ENCODE data around the gene FGD3.

Gene FGD3

DNA sequence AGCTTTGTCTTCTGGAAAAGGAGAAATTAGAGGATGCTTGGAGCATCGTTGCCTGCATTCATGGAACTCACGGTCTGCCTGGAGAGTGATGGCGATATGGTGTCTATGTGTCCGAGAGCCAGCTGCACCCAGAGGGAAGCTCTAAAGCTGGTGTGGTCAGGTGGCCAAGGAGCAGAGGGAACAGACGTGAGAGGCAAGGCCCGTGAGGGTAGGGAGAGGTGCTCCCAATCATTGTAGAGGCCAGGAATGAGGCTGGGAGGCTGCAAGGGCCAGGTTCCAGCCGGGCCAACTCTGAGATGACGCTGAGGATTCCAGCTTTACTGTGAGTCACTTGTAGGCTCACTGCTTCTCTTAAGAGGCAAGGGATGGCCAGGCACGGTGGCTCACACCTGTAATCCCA, 7.6 kb downstream of the FGD3 start:
- H3K36me3 ChIP-seq (ENCODE audit: control insufficient read depth in 2 of 2, insufficient read depth in 2 of 2, low read length in 2 of 2), result no peaks in the 10 kb centered on the region
- peaks cover 3 to 17% of the 10 kb centered on the region in 2 donors for H3K4me1 ChIP-seq (ENCODE audit: control insufficient read depth in 2 of 2, insufficient read depth in 2 of 2, low read length in 2 of 2)
- no peak overlapping the region for H3K9ac ChIP-seq (ENCODE audit: low read depth in 1 of 2, low read length in 2 of 2)
- peaks cover 0 to 2% of the 10 kb centered on the region in 2 donors for H3K27me3 ChIP-seq (ENCODE audit: control insufficient read depth in 2 of 2, insufficient read depth in 2 of 2, low read length in 2 of 2)
- H3K9me3 ChIP-seq (ENCODE audit: control insufficient read depth in 2 of 2, low read length in 2 of 2), result no peaks in the 10 kb centered on the region
- no peak overlapping the region for H3K4me3 ChIP-seq (ENCODE audit: low read length in 2 of 2)
- H3K27ac ChIP-seq (ENCODE audit: low read depth in 2 of 2, low read length in 2 of 2), result no peak overlapping the region

DNA sequence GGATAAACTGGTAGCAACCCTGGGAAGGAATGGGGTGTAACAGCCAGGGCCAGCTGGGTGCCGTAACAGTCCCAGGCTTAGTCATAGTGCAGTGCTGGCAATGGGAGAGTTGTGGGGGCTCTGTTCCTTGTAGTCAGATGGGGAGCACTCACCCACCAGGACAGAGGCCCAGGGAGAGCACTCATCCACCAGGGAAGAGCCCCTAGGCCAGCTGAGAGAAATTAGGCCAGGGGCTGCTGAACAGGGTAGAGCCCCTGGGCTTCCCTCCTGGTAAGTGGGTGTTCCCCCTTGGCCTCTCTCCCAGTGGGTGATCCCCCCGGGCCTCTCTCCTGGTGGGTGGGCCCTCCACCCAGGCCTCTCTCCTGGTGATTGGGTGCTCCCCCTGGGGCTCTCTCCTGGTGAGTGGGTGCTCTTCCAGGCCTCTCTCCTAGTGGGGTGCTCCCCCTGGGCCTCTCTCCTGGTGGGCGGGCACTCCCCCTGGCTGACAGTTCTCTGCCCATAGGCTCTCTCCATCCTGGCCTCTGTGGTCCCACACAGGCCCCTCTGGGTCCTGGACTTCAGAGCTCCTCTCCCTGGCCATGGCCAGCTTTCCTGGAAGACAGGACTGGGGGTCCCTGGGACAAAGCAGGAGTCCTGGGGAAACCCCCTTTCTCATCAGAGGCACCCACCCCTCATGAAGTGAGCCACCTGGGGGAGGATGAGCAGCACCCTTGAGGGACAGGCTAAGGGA, 13.4 kb downstream of the FGD3 start:
- no peak overlapping the region for H3K4me3 ChIP-seq (ENCODE audit: low read length in 2 of 2)
- no peak overlapping the region for H3K9ac ChIP-seq (ENCODE audit: low read depth in 1 of 2, low read length in 2 of 2)
- H3K4me1 ChIP-seq (ENCODE audit: control insufficient read depth in 2 of 2, insufficient read depth in 2 of 2, low read length in 2 of 2), result peaks cover 0 to 2% of the 10 kb centered on the region in 2 donors
- H3K27me3 ChIP-seq (ENCODE audit: control insufficient read depth in 2 of 2, insufficient read depth in 2 of 2, low read length in 2 of 2), result no peaks in the 10 kb centered on the region
- peaks cover 0 to 3% of the 10 kb centered on the region in 2 donors for H3K9me3 ChIP-seq (ENCODE audit: control insufficient read depth in 2 of 2, low read length in 2 of 2)
- no peaks in the 10 kb centered on the region for H3K36me3 ChIP-seq (ENCODE audit: control insufficient read depth in 2 of 2, insufficient read depth in 2 of 2, low read length in 2 of 2)
- no peak overlapping the region for H3K27ac ChIP-seq (ENCODE audit: low read depth in 2 of 2, low read length in 2 of 2)

DNA sequence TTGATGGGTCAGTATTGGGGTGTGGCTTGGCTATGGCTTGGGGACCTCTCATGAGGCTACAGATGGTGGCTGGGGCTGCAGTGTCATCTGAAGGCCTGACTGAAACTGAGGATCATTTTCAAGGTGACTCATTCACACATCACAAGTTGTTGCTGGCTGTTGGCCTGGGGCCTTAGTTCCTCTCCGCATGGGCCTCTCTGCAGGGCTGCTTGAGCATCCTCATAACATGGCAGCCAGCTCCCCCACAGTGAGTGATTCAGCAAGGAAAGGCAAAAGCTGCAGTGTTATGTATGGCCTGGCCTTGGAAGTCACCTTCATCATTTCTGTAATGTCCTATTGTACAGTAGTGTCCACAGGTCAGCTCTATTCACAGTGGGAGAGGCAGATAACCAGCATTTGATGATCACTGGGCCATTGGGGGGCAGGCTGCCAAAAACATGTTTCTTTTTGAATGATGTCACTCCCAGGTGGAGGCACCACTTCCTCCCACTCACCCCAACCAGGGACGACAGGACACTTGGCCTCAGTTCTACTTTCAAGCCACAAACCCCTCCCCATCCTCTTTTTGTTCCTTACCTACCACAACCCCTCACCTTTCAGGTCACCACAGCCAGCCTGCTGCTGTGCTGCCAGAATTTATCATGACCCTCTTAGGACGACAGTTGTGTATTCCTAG, 14.4 kb downstream of the FGD3 start:
- H3K4me3 ChIP-seq (ENCODE audit: low read length in 2 of 2), result no peak overlapping the region
- H3K27me3 ChIP-seq (ENCODE audit: control insufficient read depth in 2 of 2, insufficient read depth in 2 of 2, low read length in 2 of 2), result no peaks in the 10 kb centered on the region
- no peaks in the 10 kb centered on the region for H3K36me3 ChIP-seq (ENCODE audit: control insufficient read depth in 2 of 2, insufficient read depth in 2 of 2, low read length in 2 of 2)
- peaks cover 0 to 3% of the 10 kb centered on the region in 2 donors for H3K9me3 ChIP-seq (ENCODE audit: control insufficient read depth in 2 of 2, low read length in 2 of 2)
- no peak overlapping the region for H3K9ac ChIP-seq (ENCODE audit: low read depth in 1 of 2, low read length in 2 of 2)
- H3K27ac ChIP-seq (ENCODE audit: low read depth in 2 of 2, low read length in 2 of 2), result peak overlapping the region; percentile 14 to 58
- H3K4me1 ChIP-seq (ENCODE audit: control insufficient read depth in 2 of 2, insufficient read depth in 2 of 2, low read length in 2 of 2), result peaks cover 0 to 2% of the 10 kb centered on the region in 2 donors

DNA sequence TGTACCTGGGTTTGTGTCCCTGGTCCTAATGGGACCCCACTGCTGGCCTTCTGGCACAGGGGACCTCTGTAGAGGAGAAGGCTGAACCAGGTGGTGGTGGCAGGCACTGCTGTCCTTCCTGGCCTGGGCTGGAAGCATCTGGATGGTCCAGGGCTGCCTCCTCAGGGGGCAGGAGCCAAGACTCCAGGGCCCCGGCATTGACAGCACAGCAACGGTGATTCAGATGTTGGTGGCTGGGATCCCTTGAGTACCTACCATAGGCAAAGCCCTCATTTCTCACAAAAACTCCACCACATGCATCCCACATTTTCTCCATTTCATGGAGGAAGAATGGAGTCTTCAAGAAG, 15.0 kb downstream of the FGD3 start:
- Histone ChIP-seq H3K4me1 (ENCODE audit: control insufficient read depth in 2 of 2, insufficient read depth in 2 of 2, low read length in 2 of 2) (peaks cover 0 to 2% of the 10 kb centered on the region in 2 donors), H3K9me3 (ENCODE audit: control insufficient read depth in 2 of 2, low read length in 2 of 2) (peaks cover 0 to 3% of the 10 kb centered on the region in 2 donors), H3K27me3 (ENCODE audit: control insufficient read depth in 2 of 2, insufficient read depth in 2 of 2, low read length in 2 of 2) (no peaks in the 10 kb centered on the region), H3K36me3 (ENCODE audit: control insufficient read depth in 2 of 2, insufficient read depth in 2 of 2, low read length in 2 of 2) (no peaks in the 10 kb centered on the region), H3K27ac (ENCODE audit: low read depth in 2 of 2, low read length in 2 of 2) (peak overlapping the region; percentile 14 to 58), H3K9ac (ENCODE audit: low read depth in 1 of 2, low read length in 2 of 2) (no peak overlapping the region), H3K4me3 (ENCODE audit: low read length in 2 of 2) (no peak overlapping the region)

DNA sequence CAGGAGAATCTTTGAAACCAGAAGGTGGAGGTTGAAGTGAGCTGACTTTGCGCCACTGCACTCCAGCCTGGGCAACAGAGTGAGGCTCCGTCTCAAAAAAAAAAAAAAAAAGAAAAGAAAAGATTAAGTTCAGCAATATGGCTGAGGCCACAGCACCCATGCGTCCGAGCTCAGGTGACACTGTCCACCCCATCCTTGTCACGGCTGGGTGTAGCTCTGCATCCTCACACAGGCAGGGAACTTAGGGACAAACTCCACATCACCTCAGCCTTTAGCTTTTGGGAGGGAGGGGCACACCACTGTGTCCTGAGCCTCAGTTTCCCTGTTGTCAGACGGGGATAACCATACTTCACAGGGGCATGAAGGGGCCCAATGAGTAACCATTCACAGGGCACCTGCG, 15.5 kb downstream of the FGD3 start:
- Histone ChIP-seq H3K4me3 (ENCODE audit: low read length in 2 of 2) (no peak overlapping the region), H3K36me3 (ENCODE audit: control insufficient read depth in 2 of 2, insufficient read depth in 2 of 2, low read length in 2 of 2) (no peaks in the 10 kb centered on the region), H3K9me3 (ENCODE audit: control insufficient read depth in 2 of 2, low read length in 2 of 2) (peaks cover 0 to 3% of the 10 kb centered on the region in 2 donors), H3K27ac (ENCODE audit: low read depth in 2 of 2, low read length in 2 of 2) (no peak overlapping the region), H3K9ac (ENCODE audit: low read depth in 1 of 2, low read length in 2 of 2) (no peak overlapping the region), H3K27me3 (ENCODE audit: control insufficient read depth in 2 of 2, insufficient read depth in 2 of 2, low read length in 2 of 2) (no peaks in the 10 kb centered on the region), H3K4me1 (ENCODE audit: control insufficient read depth in 2 of 2, insufficient read depth in 2 of 2, low read length in 2 of 2) (peaks cover 0 to 2% of the 10 kb centered on the region in 2 donors)

DNA sequence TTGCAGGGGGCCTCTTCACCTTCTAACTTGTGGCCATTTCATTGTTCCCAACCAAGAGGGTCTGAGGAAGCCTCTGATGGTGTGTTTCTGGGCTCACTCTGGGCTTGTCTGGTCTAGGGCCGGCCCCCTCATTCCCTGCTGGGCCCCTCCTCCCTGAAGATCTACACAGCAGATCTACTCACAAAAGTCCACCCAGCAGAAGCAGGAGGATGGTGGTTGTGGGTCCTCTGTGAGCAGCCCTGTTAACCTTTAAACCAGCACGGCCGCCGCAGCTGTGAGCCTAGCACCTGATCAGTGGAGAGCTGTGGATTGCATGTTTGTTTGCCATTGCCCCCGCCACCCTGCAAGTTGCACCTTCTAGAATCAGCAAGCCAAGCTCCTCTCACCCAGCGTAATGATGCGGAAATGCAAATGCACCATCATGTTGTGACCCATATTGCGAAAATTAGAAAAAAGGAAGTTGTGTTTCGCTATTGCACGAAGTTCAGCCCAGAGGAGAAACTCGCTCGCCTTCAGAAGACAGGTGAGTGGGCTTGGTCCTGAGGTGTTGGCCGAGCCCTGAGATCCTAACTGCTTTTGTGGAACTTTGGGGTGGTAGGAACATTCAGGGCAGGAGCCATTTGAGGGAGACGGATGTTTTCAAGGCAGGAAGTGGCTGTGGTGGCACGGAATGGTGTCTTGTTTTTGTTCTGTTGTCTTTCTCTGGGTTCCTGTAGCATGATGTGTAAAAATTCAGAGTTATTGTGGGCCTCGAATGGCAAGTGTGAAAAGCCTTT, 16.7 kb downstream of the FGD3 start:
- Histone ChIP-seq H3K9me3 (ENCODE audit: control insufficient read depth in 2 of 2, low read length in 2 of 2) (peaks cover 0 to 3% of the 10 kb centered on the region in 2 donors), H3K27me3 (ENCODE audit: control insufficient read depth in 2 of 2, insufficient read depth in 2 of 2, low read length in 2 of 2) (no peaks in the 10 kb centered on the region), H3K4me3 (ENCODE audit: low read length in 2 of 2) (peak overlapping the region; percentile 57 to 74), H3K27ac (ENCODE audit: low read depth in 2 of 2, low read length in 2 of 2) (peak overlapping the region; percentile 74 to 90), H3K9ac (ENCODE audit: low read depth in 1 of 2, low read length in 2 of 2) (peak overlapping the region; percentile 51 to 75), H3K4me1 (ENCODE audit: control insufficient read depth in 2 of 2, insufficient read depth in 2 of 2, low read length in 2 of 2) (peaks cover 0 to 2% of the 10 kb centered on the region in 2 donors), H3K36me3 (ENCODE audit: control insufficient read depth in 2 of 2, insufficient read depth in 2 of 2, low read length in 2 of 2) (no peaks in the 10 kb centered on the region)

DNA sequence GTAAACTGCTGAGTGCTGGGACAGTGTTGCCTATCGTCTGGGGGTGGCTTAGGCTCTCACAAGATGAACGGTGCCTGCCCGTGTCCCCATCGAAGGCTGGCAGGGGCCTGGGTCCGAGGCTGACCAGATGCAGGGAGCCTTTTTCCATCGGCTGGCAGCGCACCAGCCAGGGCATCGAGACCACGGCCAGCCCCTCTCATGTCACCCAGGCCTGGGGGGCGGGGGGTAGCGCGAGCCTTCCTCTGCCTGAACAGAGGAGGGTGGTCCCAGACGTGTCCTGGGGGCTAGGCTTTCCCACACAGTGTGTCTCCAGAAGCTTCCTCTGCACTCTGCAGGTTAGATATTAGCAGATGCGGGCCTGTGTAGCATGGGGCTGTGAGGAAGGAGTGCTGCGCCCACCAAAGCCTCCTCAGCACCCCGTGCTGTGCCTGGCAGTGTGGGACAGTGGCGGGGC, 17.3 kb downstream of the FGD3 start:
- peak overlapping the region; percentile 57 to 74 for H3K4me3 ChIP-seq (ENCODE audit: low read length in 2 of 2)

DNA sequence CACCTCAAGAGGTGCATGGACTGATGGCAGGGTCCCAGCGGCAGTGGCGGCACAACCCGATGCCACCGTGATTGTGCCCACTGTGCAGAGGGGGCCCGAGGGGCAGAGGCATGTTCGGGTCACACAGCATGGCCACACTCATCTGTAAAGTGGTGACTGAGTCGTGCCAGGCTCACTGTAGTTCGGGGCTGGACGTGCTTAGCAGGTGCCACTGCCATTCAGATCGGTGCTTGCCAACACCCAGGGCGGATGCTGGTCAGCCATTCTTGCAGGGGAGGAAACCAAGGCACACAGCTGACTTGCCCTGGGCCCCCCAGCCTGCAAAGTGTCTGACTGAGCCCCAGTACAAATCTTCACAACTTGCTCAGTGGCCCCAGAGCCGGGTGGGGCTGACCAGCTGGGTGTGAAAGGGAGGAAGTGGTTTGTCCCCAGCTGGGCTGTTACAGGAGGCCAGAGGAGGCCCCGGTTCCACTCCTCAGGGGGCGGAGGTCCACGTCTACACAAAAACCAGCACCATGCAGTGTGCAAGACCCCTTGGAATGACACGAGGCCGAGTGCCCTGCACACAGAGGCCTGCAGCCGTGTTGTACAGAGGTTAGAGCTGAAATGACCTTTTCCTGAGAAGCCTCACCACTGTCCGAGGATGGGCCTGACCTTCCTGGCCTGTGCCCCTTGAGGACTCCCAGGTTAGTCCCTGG, 17.9 kb downstream of the FGD3 start:
- Histone ChIP-seq H3K9ac (ENCODE audit: low read depth in 1 of 2, low read length in 2 of 2) (peak overlapping the region; percentile 51 to 75), H3K9me3 (ENCODE audit: control insufficient read depth in 2 of 2, low read length in 2 of 2) (peaks cover 0 to 3% of the 10 kb centered on the region in 2 donors), H3K27ac (ENCODE audit: low read depth in 2 of 2, low read length in 2 of 2) (peak overlapping the region; percentile 74 to 90), H3K27me3 (ENCODE audit: control insufficient read depth in 2 of 2, insufficient read depth in 2 of 2, low read length in 2 of 2) (no peaks in the 10 kb centered on the region), H3K4me1 (ENCODE audit: control insufficient read depth in 2 of 2, insufficient read depth in 2 of 2, low read length in 2 of 2) (peaks cover 0 to 2% of the 10 kb centered on the region in 2 donors), H3K36me3 (ENCODE audit: control insufficient read depth in 2 of 2, insufficient read depth in 2 of 2, low read length in 2 of 2) (no peaks in the 10 kb centered on the region), H3K4me3 (ENCODE audit: low read length in 2 of 2) (peak overlapping the region; percentile 57 to 74)

More for the DNA sequence above, 17.3 kb downstream of the FGD3 start:
- Histone ChIP-seq H3K4me1 (ENCODE audit: control insufficient read depth in 2 of 2, insufficient read depth in 2 of 2, low read length in 2 of 2) (peaks cover 0 to 2% of the 10 kb centered on the region in 2 donors), H3K9ac (ENCODE audit: low read depth in 1 of 2, low read length in 2 of 2) (peak overlapping the region; percentile 51 to 75), H3K36me3 (ENCODE audit: control insufficient read depth in 2 of 2, insufficient read depth in 2 of 2, low read length in 2 of 2) (no peaks in the 10 kb centered on the region), H3K27me3 (ENCODE audit: control insufficient read depth in 2 of 2, insufficient read depth in 2 of 2, low read length in 2 of 2) (no peaks in the 10 kb centered on the region), H3K9me3 (ENCODE audit: control insufficient read depth in 2 of 2, low read length in 2 of 2) (peaks cover 0 to 3% of the 10 kb centered on the region in 2 donors), H3K27ac (ENCODE audit: low read depth in 2 of 2, low read length in 2 of 2) (peak overlapping the region; percentile 74 to 90)

DNA sequence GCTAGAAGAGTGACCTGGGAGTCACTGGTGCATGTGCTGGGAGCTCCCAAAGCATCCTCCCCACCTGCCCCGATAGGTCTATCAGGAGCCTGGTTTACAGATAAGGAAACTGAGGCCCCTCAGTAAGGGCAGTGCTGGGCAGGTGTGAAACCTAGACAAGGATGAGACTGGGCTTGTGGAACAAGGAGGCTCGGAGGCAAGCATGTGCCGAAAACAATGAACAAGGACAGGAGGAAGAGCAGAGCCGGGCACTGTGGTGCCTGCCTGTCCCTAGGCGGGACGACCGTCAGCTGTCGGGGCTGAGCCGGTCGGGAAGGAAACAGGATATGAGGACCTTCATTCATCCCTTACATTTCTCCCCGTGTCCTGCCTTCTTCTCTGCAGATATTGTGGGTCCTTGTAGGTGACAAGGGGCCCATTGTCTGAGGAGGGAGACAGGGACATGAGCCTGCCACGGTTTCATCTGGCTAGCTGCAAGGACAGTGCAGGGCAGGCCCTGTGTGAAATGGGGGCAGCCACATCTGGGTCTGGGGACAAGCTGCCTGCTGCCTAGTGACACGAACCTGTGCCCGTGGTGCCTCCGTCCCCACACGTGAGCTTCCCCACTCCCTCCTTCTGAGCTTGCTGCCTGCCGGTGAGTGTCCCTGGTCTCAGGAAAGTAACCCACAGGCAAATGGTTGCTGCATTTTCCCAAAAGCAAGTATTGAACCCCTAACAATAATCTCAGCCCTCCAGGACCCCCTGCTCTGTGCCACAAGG, 18.6 kb downstream of the FGD3 start:
- H3K4me3 ChIP-seq (ENCODE audit: low read length in 2 of 2), result peak overlapping the region; percentile 57 to 74
- peak overlapping the region; percentile 23 to 75 for H3K9ac ChIP-seq (ENCODE audit: low read depth in 1 of 2, low read length in 2 of 2)
- H3K4me1 ChIP-seq (ENCODE audit: control insufficient read depth in 2 of 2, insufficient read depth in 2 of 2, low read length in 2 of 2), result peaks cover 0 to 4% of the 10 kb centered on the region in 2 donors
- H3K27me3 ChIP-seq (ENCODE audit: control insufficient read depth in 2 of 2, insufficient read depth in 2 of 2, low read length in 2 of 2), result no peaks in the 10 kb centered on the region
- H3K36me3 ChIP-seq (ENCODE audit: control insufficient read depth in 2 of 2, insufficient read depth in 2 of 2, low read length in 2 of 2), result no peaks in the 10 kb centered on the region
- H3K27ac ChIP-seq (ENCODE audit: low read depth in 2 of 2, low read length in 2 of 2), result peak overlapping the region; percentile 19 to 90
- H3K9me3 ChIP-seq (ENCODE audit: control insufficient read depth in 2 of 2, low read length in 2 of 2), result peaks cover 0 to 3% of the 10 kb centered on the region in 2 donors
